ENCODE data around the gene RAPGEF3. TPM values are rescaled to one million over a fixed set of nuclear protein-coding genes. Genes with fewer than 3 reads are reported as not detected.

The RAPGEF3 gene
- total and polyA plus RNA-seq, 2 donors from 2014 or later, result 84.3 to 179 TPM

DNA sequence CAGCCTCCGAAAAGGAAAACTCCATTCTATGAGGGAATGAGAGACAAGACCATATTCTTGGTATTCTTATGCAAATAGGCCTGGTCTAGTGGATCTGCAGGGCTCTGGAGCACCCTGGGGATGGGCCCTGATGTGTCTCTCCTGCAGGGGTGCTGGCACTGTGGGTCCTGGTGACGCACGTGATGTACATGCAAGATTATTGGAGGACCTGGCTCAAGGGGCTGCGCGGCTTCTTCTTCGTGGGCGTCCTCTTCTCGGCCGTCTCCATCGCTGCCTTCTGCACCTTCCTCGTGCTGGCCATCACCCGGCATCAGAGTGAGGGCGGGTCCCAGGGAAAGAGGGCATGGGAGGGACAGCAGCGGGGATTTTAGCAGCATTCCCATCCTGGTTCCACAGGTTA, 20.2 kb upstream of the RAPGEF3 start:
- Histone ChIP-seq H3K27me3 (ENCODE audit: control insufficient read depth, insufficient read depth, low read length) (no peaks in the 10 kb centered on the region), H3K4me3 (ENCODE audit: low read length in 3 of 3) (no peak overlapping the region), H3K27ac (ENCODE audit: low read depth in 2 of 2, low read length in 2 of 2) (no peak overlapping the region), H3K36me3 (ENCODE audit: control insufficient read depth in 2 of 3, insufficient read depth in 3 of 3, low read length in 3 of 3) (peaks cover 0 to 10% (median 9%) of the 10 kb centered on the region in 3 donors), H3K4me1 (ENCODE audit: control insufficient read depth in 2 of 3, insufficient read depth in 2 of 3, low read depth in 1 of 3, low read length in 3 of 3) (peaks cover 0 to 38% (median 14%) of the 10 kb centered on the region in 3 donors), H3K9me3 (ENCODE audit: control insufficient read depth in 2 of 3, insufficient read depth in 1 of 3, low read length in 3 of 3) (no peaks in the 10 kb centered on the region), H3K9ac (ENCODE audit: low read length in 3 of 3) (no peak overlapping the region)
- no peak for FAIRE-seq
- TF ChIP-seq, protein P1, sequence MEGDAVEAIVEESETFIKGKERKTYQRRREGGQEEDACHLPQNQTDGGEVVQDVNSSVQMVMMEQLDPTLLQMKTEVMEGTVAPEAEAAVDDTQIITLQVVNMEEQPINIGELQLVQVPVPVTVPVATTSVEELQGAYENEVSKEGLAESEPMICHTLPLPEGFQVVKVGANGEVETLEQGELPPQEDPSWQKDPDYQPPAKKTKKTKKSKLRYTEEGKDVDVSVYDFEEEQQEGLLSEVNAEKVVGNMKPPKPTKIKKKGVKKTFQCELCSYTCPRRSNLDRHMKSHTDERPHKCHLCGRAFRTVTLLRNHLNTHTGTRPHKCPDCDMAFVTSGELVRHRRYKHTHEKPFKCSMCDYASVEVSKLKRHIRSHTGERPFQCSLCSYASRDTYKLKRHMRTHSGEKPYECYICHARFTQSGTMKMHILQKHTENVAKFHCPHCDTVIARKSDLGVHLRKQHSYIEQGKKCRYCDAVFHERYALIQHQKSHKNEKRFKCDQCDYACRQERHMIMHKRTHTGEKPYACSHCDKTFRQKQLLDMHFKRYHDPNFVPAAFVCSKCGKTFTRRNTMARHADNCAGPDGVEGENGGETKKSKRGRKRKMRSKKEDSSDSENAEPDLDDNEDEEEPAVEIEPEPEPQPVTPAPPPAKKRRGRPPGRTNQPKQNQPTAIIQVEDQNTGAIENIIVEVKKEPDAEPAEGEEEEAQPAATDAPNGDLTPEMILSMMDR (IDR thresholded peaks at IDR 0.05; ENCODE audit: borderline replicate concordance, extremely low read depth, insufficient read depth), result no peak
- intact Hi-C loops (cut with DNase I), result loop anchor here (5.0 kb wide), 1 partner anchor 62 kb away; no protein-coding TSS in a partner anchor
- DNase-seq, result peak in 2 of 5 donors; percentile 59 to 80

DNA sequence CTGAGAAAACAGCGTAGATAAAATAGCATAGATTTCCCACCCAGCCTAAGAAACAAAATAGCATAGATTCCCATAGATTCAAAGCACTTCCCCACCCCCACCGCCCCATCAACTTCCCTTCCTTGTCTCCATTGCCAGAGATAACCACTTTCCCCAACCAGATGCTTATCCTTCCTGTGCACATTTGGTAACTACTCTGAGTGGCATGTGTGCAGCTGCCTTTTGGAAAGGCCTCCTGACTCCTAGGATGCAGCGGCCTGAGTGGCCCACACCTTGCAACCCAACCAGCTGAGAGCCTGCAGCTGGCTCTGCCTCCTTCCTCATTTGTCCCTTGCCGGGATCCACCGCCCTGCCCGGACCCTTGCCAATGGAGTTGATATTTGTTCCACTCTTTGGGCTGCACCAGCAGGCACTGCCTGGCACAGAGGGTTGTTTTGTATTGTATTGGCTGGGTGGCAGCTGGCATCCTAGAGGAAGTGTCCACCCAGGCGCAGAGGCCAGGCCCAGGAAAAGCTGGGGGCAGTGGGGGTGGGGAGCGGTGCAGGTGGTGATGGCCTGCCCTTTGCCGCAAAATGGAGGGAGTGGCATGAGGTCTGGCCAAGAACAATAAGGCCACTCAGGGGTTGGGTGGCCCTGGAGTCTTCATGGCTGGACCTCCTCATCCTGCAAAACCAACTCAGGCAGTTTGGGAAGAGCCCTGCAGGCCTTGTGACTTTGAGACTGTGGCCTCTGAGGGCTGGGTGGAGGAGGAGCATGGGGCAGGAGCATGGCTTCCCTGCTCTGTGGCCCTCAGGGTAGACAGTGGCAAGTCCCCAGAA, 19.3 kb upstream of the RAPGEF3 start:
- Histone ChIP-seq H3K27me3 (ENCODE audit: control insufficient read depth, insufficient read depth, low read length) (no peaks in the 10 kb centered on the region), H3K9ac (ENCODE audit: low read length in 3 of 3) (peak overlapping the region in 1 of 3 donors; percentile 51), H3K9me3 (ENCODE audit: control insufficient read depth in 2 of 3, insufficient read depth in 1 of 3, low read length in 3 of 3) (no peaks in the 10 kb centered on the region), H3K36me3 (ENCODE audit: control insufficient read depth in 2 of 3, insufficient read depth in 3 of 3, low read length in 3 of 3) (peaks cover 0 to 8% (median 7%) of the 10 kb centered on the region in 3 donors), H3K27ac (ENCODE audit: low read depth in 2 of 2, low read length in 2 of 2) (no peak overlapping the region), H3K4me3 (ENCODE audit: low read length in 3 of 3) (no peak overlapping the region), H3K4me1 (ENCODE audit: control insufficient read depth in 2 of 3, insufficient read depth in 2 of 3, low read depth in 1 of 3, low read length in 3 of 3) (peaks cover 0 to 39% (median 14%) of the 10 kb centered on the region in 3 donors)
- FAIRE-seq, result no peak
- intact Hi-C loops (cut with DNase I), result loop anchor here (5.0 kb wide), 1 partner anchor 61 kb away; no protein-coding TSS in a partner anchor
- peak in 2 of 5 donors; percentile 50 to 81 for DNase-seq
- TF ChIP-seq, protein P1 (IDR thresholded peaks at IDR 0.05; ENCODE audit: borderline replicate concordance, extremely low read depth, insufficient read depth), result no peak

DNA sequence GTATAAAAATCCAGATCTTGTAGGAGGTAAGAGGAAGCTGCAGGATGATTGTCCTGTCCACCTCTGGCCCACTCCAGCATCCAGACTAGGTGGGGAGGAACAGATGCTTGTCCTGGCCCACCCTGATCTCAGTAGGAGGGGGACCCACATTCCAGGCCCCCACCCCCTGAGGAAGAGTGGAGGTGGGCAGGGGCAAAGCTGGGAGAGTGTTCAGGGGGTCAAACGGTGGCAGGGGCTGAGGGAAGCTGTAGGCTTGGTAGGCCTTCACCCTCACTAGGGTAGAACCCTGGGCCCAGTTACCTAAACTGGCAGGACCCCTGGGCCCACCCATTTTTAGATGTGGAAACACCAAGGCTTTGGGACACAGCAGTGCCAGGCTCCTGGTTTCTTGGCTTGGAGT, 18.5 kb upstream of the RAPGEF3 start:
- Histone ChIP-seq H3K27me3 (ENCODE audit: control insufficient read depth, insufficient read depth, low read length) (no peaks in the 10 kb centered on the region), H3K36me3 (ENCODE audit: control insufficient read depth in 2 of 3, insufficient read depth in 3 of 3, low read length in 3 of 3) (peaks cover 0 to 8% (median 3%) of the 10 kb centered on the region in 3 donors), H3K4me3 (ENCODE audit: low read length in 3 of 3) (no peak overlapping the region), H3K4me1 (ENCODE audit: control insufficient read depth in 2 of 3, insufficient read depth in 2 of 3, low read depth in 1 of 3, low read length in 3 of 3) (peaks cover 0 to 43% (median 14%) of the 10 kb centered on the region in 3 donors), H3K27ac (ENCODE audit: low read depth in 2 of 2, low read length in 2 of 2) (peak overlapping the region in 1 of 2 donors; percentile 24), H3K9me3 (ENCODE audit: control insufficient read depth in 2 of 3, insufficient read depth in 1 of 3, low read length in 3 of 3) (no peaks in the 10 kb centered on the region), H3K9ac (ENCODE audit: low read length in 3 of 3) (peak overlapping the region in 1 of 3 donors; percentile 51)
- intact Hi-C loops (cut with DNase I), result loop anchor here (5.0 kb wide), 1 partner anchor 60 kb away; no protein-coding TSS in a partner anchor
- TF ChIP-seq, protein P1 (IDR thresholded peaks at IDR 0.05; ENCODE audit: borderline replicate concordance, extremely low read depth, insufficient read depth), result no peak
- no peak for FAIRE-seq
- peak in 1 of 5 donors; percentile 66 for DNase-seq

Measured in kidney (tissue), 14 donors.